DOHH2 (cell line): ENCODE data around the gene ZNF8.

Source experiments
- CTCF ChIP-seq: fragments of 200-600 bp; sonication (generic); IDR thresholded peaks from one replicate; pipeline ENCODE4 v1.5.1; 2014; ENCODE audit warnings: antibody characterized with exemption, mild to moderate bottlenecking, low read depth, low read length; ENCODE audit not compliant: poor library complexity, severe bottlenecking
- EZH2phosphoT487 ChIP-seq: fragments of 200-600 bp; sonication (generic); IDR thresholded peaks from 2 replicates; pipeline ENCODE4 v1.6.1; 2017; ENCODE audit warnings: borderline replicate concordance, mild to moderate bottlenecking, antibody characterized with exemption, low read length, moderate library complexity, mixed read lengths

GRCh38 chr19:58304255-58304654 lies 25.5 kb downstream of the ZNF8 start:
- TF ChIP-seq CTCF, result no peak
- TF ChIP-seq EZH2phosphoT487, result no peak
